Skeletal muscle tissue (tissue), 4 donors: Measurements from ENCODE around the gene DDX3X. TPM values are rescaled to one million over a fixed set of nuclear protein-coding genes. Genes with fewer than 3 reads are reported as not detected.

ENCODE experiments used
- H3K27ac ChIP-seq: one replicate; pipeline ENCODE4 v1.7.0; 2013; ENCODE audit warnings: mild to moderate bottlenecking, low read depth, low read length, inconsistent platforms
- H3K27me3 ChIP-seq, 3 donors: one replicate each; pipeline ENCODE4 v1.7.0; 2013; ENCODE audit warnings: low read length in 3 of 3; ENCODE audit not compliant: control insufficient read depth in 3 of 3, insufficient read depth in 3 of 3
- H3K36me3 ChIP-seq, 3 donors: one replicate each; pipeline ENCODE4 v1.7.0; 2013; ENCODE audit warnings: low read length in 3 of 3; ENCODE audit not compliant: control insufficient read depth in 3 of 3, insufficient read depth in 3 of 3
- H3K4me1 ChIP-seq, 3 donors: one replicate each; pipeline ENCODE4 v1.7.0; 2013; ENCODE audit warnings: low read length in 3 of 3, mild to moderate bottlenecking in 3 of 3; ENCODE audit not compliant: control insufficient read depth in 3 of 3, insufficient read depth in 3 of 3
- H3K4me3 ChIP-seq, 3 donors: one replicate each; pipeline ENCODE4 v1.7.0; 2013; ENCODE audit warnings: low read length in 3 of 3
- H3K9ac ChIP-seq, 3 donors: one replicate each; pipeline ENCODE4 v1.7.0; 2013; ENCODE audit warnings: low read length in 3 of 3, mild to moderate bottlenecking in 3 of 3, moderate library complexity in 2 of 3, low read depth in 1 of 3
- H3K9me3 ChIP-seq, 3 donors: one replicate each; pipeline ENCODE4 v1.7.0; 2013; ENCODE audit warnings: low read length in 3 of 3; ENCODE audit not compliant: control insufficient read depth in 3 of 3
- total RNA-seq: library from RNA; depleted of rRNA; stranded (reverse); fragments of >200 nt; gene quantifications from one replicate; pipeline ENCODE4 v1.2.3, GENCODE V29; 2014
- donor health status: Osteomylitis.

Gene DDX3X
- total RNA-seq, 1 donor from 2014 or later, result 124 TPM

GRCh38 chrX:41336447-41336846 lies 2.5 kb downstream of the DDX3X start:
- Histone ChIP-seq H3K36me3 (peaks cover 0 to 23% (median 10%) of the 10 kb centered on the region in 3 donors), H3K27ac (peak overlapping the region; percentile 49), H3K27me3 (no peaks in the 10 kb centered on the region), H3K9me3 (no peaks in the 10 kb centered on the region), H3K4me1 (peaks cover 19 to 30% (median 20%) of the 10 kb centered on the region in 3 donors), H3K9ac (peak overlapping the region in 2 of 3 donors; percentile 87 to 98), H3K4me3 (peak overlapping the region; percentile 73 to 91 (median 76))

GRCh38 chrX:41337140-41337539 lies 3.2 kb downstream of the DDX3X start:
- Histone ChIP-seq H3K9me3 (no peaks in the 10 kb centered on the region), H3K9ac (no peak overlapping the region), H3K36me3 (peaks cover under 1 to 30% (median 17%) of the 10 kb centered on the region in 3 donors), H3K27ac (no peak overlapping the region), H3K4me1 (peaks cover 19 to 30% (median 20%) of the 10 kb centered on the region in 3 donors), H3K27me3 (no peaks in the 10 kb centered on the region), H3K4me3 (peak overlapping the region in 2 of 3 donors; percentile 37 to 91)

GRCh38 chrX:41338436-41338835 lies 4.5 kb downstream of the DDX3X start:
- Histone ChIP-seq H3K27ac (no peak overlapping the region), H3K9me3 (no peaks in the 10 kb centered on the region), H3K9ac (peak overlapping the region in 1 of 3 donors; percentile 14), H3K27me3 (no peaks in the 10 kb centered on the region), H3K36me3 (peaks cover 10 to 43% (median 29%) of the 10 kb centered on the region in 3 donors), H3K4me1 (peaks cover 19 to 30% (median 20%) of the 10 kb centered on the region in 3 donors), H3K4me3 (no peak overlapping the region)

GRCh38 chrX:41339148-41339547 lies 5.2 kb downstream of the DDX3X start:
- H3K4me3 ChIP-seq, result peak overlapping the region in 2 of 3 donors; percentile 15 to 35
- no peaks in the 10 kb centered on the region for H3K9me3 ChIP-seq
- H3K36me3 ChIP-seq, result peaks cover 16 to 50% (median 36%) of the 10 kb centered on the region in 3 donors
- no peak overlapping the region for H3K9ac ChIP-seq
- H3K4me1 ChIP-seq, result peaks cover 19 to 30% (median 20%) of the 10 kb centered on the region in 3 donors
- no peaks in the 10 kb centered on the region for H3K27me3 ChIP-seq
- H3K27ac ChIP-seq, result no peak overlapping the region

- peaks cover 46 to 94% (median 69%) of the 10 kb centered on the region in 3 donors for H3K36me3 ChIP-seq
- no peaks in the 10 kb centered on the region for H3K27me3 ChIP-seq
- no peak overlapping the region for H3K9ac ChIP-seq
- no peaks in the 10 kb centered on the region for H3K9me3 ChIP-seq
- H3K27ac ChIP-seq, result no peak overlapping the region
- H3K4me3 ChIP-seq, result no peak overlapping the region
- peaks cover 4 to 6% (median 4%) of the 10 kb centered on the region in 3 donors for H3K4me1 ChIP-seq
Observed at GRCh38 chrX:41344053-41344452, 10.1 kb downstream of the DDX3X start.

- H3K27me3 ChIP-seq, result no peaks in the 10 kb centered on the region
- peaks cover 45 to 78% (median 52%) of the 10 kb centered on the region in 3 donors for H3K36me3 ChIP-seq
- no peak overlapping the region for H3K27ac ChIP-seq
- H3K9me3 ChIP-seq, result no peaks in the 10 kb centered on the region
- no peak overlapping the region for H3K4me3 ChIP-seq
- H3K4me1 ChIP-seq, result peaks cover 0 to 12% (median 3%) of the 10 kb centered on the region in 3 donors
- H3K9ac ChIP-seq, result no peak overlapping the region
Observed at GRCh38 chrX:41347186-41347585, 13.2 kb downstream of the DDX3X start.

GRCh38 chrX:41348551-41348950 lies 14.6 kb downstream of the DDX3X start:
- H3K27ac ChIP-seq, result no peak overlapping the region
- H3K27me3 ChIP-seq, result no peaks in the 10 kb centered on the region
- H3K36me3 ChIP-seq, result peaks cover 35 to 65% (median 40%) of the 10 kb centered on the region in 3 donors
- H3K4me1 ChIP-seq, result peaks cover 0 to 16% (median 6%) of the 10 kb centered on the region in 3 donors
- H3K9ac ChIP-seq, result no peak overlapping the region
- no peaks in the 10 kb centered on the region for H3K9me3 ChIP-seq
- H3K4me3 ChIP-seq, result no peak overlapping the region

- no peaks in the 10 kb centered on the region for H3K9me3 ChIP-seq
- H3K27me3 ChIP-seq, result no peaks in the 10 kb centered on the region
- peaks cover 22 to 47% (median 31%) of the 10 kb centered on the region in 3 donors for H3K36me3 ChIP-seq
- peaks cover 0 to 16% (median 6%) of the 10 kb centered on the region in 3 donors for H3K4me1 ChIP-seq
- no peak overlapping the region for H3K9ac ChIP-seq
- H3K4me3 ChIP-seq, result no peak overlapping the region
- H3K27ac ChIP-seq, result no peak overlapping the region
Observed at GRCh38 chrX:41350150-41350975, 16.4 kb downstream of the DDX3X start.

- Histone ChIP-seq H3K4me1 (peaks cover 0 to 16% (median 6%) of the 10 kb centered on the region in 3 donors), H3K27ac (no peak overlapping the region), H3K4me3 (no peak overlapping the region), H3K9ac (no peak overlapping the region), H3K36me3 (peaks cover 15 to 40% (median 24%) of the 10 kb centered on the region in 3 donors), H3K9me3 (no peaks in the 10 kb centered on the region), H3K27me3 (no peaks in the 10 kb centered on the region)
Observed at GRCh38 chrX:41350976-41351569, 17.1 kb downstream of the DDX3X start.

- Histone ChIP-seq H3K27ac (no peak overlapping the region), H3K27me3 (no peaks in the 10 kb centered on the region), H3K4me1 (peaks cover 0 to 16% (median 6%) of the 10 kb centered on the region in 3 donors), H3K4me3 (no peak overlapping the region), H3K9ac (no peak overlapping the region), H3K36me3 (peaks cover 7 to 31% (median 16%) of the 10 kb centered on the region in 3 donors), H3K9me3 (no peaks in the 10 kb centered on the region)
Observed at GRCh38 chrX:41351923-41352322, 18.0 kb downstream of the DDX3X start.
